Endodermal cell (in vitro differentiated cells): ENCODE measurements around the gene SCAI. TPM values are rescaled to one million over a fixed set of nuclear protein-coding genes. Genes with fewer than 3 reads are reported as not detected.

Source experiments
- DNase-seq: peaks from one replicate; pipeline ENCODE4 v3.0.0-alpha.2; 2017
- H3K27ac ChIP-seq: 2 replicates; pipeline ENCODE4 v1.5.1; 2013; ENCODE audit warnings: mild to moderate bottlenecking, low read depth, low read length, moderate library complexity
- H3K27me3 ChIP-seq: 2 replicates; pipeline ENCODE4 v1.6.1; 2013; ENCODE audit warnings: mild to moderate bottlenecking, low read length, moderate library complexity; ENCODE audit not compliant: insufficient read depth, control insufficient read depth, poor library complexity, severe bottlenecking
- H3K36me3 ChIP-seq: 2 replicates; pipeline ENCODE4 v1.7.0; 2013; ENCODE audit warnings: mild to moderate bottlenecking, low read length, moderate library complexity; ENCODE audit not compliant: control insufficient read depth, insufficient read depth
- H3K4me1 ChIP-seq: one replicate; pipeline ENCODE4 v1.7.0; 2013; ENCODE audit warnings: low read length; ENCODE audit not compliant: control insufficient read depth, insufficient read depth
- H3K4me3 ChIP-seq: 2 replicates; pipeline ENCODE4 v1.5.1; 2013; ENCODE audit warnings: mild to moderate bottlenecking, low read length, moderate library complexity
- H3K9ac ChIP-seq: 2 replicates; pipeline ENCODE4 v1.6.1; 2013; ENCODE audit warnings: mild to moderate bottlenecking, low read length, moderate library complexity; ENCODE audit not compliant: poor library complexity, severe bottlenecking; ENCODE audit errors: extremely low read depth
- H3K9me3 ChIP-seq: 2 replicates; pipeline ENCODE4 v1.6.1; 2013; ENCODE audit warnings: mild to moderate bottlenecking, low read length, moderate library complexity; ENCODE audit not compliant: control insufficient read depth
- H3K27ac Mint-ChIP-seq: 2 replicates; pipeline ENCODE4 v1.8.0; 2020; ENCODE audit warnings: mixed read lengths
- H3K27me3 Mint-ChIP-seq: 2 replicates; pipeline ENCODE4 v1.8.0; 2021; ENCODE audit warnings: mild to moderate bottlenecking, mixed read lengths; ENCODE audit not compliant: insufficient read depth
- H3K36me3 Mint-ChIP-seq: 2 replicates; pipeline ENCODE4 v1.8.0; 2020; ENCODE audit warnings: low read depth, mixed read lengths
- H3K4me1 Mint-ChIP-seq: 2 replicates; pipeline ENCODE4 v1.8.0; 2020; ENCODE audit warnings: mixed read lengths
- H3K4me3 Mint-ChIP-seq: 2 replicates; pipeline ENCODE4 v1.8.0; 2020; ENCODE audit warnings: mild to moderate bottlenecking, moderate library complexity, mixed read lengths
- H3K9me3 Mint-ChIP-seq: 2 replicates; pipeline ENCODE4 v1.8.0; 2020; ENCODE audit warnings: mild to moderate bottlenecking, mixed read lengths
- CTCF ChIP-seq: fragments of 200-600 bp; sonication (generic); conservative IDR thresholded peaks from 2 replicates; pipeline ENCODE4 v1.5.0; 2021; ENCODE audit warnings: antibody characterized with exemption, mild to moderate bottlenecking
- WGBS, 2 experiments: methylation state at CpG; one replicate each; pipeline versions ENCODE4 v1.1.5 to v1.1.7; 2013; ENCODE audit warnings: missing lambda C conversion rate in 2 of 2, mixed read lengths in 1 of 2; ENCODE audit not compliant: insufficient coverage in 1 of 2, insufficient read length in 1 of 2; 5-methylcytosine and 5-hydroxymethylcytosine counted together
- total RNA-seq, 2 donors: library from RNA; stranded (reverse); fragmentation: NEBNext Ultra II Directional in 1 of 2; extraction: Animal tissue kit (Norgen Biotek cat#: 25700) in 1 of 2; gene quantifications; 2 replicates in 1 of 2; 3 replicates in 1 of 2; pipeline ENCODE4 v1.2.1, GENCODE V29; 2021

The SCAI gene
- total RNA-seq, 2 donors from 2014 or later = 22.9 to 34.7 TPM

GRCh38 chr9:125141751-125142150 is 1.6 kb downstream of the SCAI start:
- Histone ChIP-seq H3K27ac (no peak overlapping the region), H3K9me3 (no peaks in the 10 kb centered on the region), H3K4me1 (no peaks in the 10 kb centered on the region), H3K27me3 (no peaks in the 10 kb centered on the region), H3K4me3 (no peak overlapping the region), H3K9ac (no peak overlapping the region), H3K36me3 (peaks cover 16% of the 10 kb centered on the region)
- DNase-seq = no peak
- Mint-ChIP-seq H3K4me1 (peaks cover 4% of the 10 kb centered on the region), H3K4me3 (peak overlapping the region; percentile 83), H3K27me3 (no peaks in the 10 kb centered on the region), H3K36me3 (peaks cover 22% of the 10 kb centered on the region), H3K27ac (no peak overlapping the region), H3K9me3 (no peaks in the 10 kb centered on the region)
- WGBS, 2 experiments = 96 to 100% methylated on average over 1 to 4 of the region's 4 CpGs
- TF ChIP-seq CTCF = no peak

- 82 to 100% methylated on average over 1 to 3 of the region's 3 CpGs for WGBS, 2 experiments
- Histone ChIP-seq H3K9ac (no peak overlapping the region), H3K4me1 (no peaks in the 10 kb centered on the region), H3K27ac (no peak overlapping the region), H3K36me3 (peaks cover 16% of the 10 kb centered on the region), H3K9me3 (no peaks in the 10 kb centered on the region), H3K27me3 (no peaks in the 10 kb centered on the region), H3K4me3 (no peak overlapping the region)
- no peak for DNase-seq
- H3K4me3 Mint-ChIP-seq = no peak overlapping the region
- no peak for TF ChIP-seq CTCF
- no peaks in the 10 kb centered on the region for H3K27me3 Mint-ChIP-seq
- peaks cover 22% of the 10 kb centered on the region for H3K36me3 Mint-ChIP-seq
- peaks cover 4% of the 10 kb centered on the region for H3K4me1 Mint-ChIP-seq
- no peaks in the 10 kb centered on the region for H3K9me3 Mint-ChIP-seq
- no peak overlapping the region for H3K27ac Mint-ChIP-seq
Measured at GRCh38 chr9:125141251-125141650, 2.1 kb downstream of the SCAI start.

DNA sequence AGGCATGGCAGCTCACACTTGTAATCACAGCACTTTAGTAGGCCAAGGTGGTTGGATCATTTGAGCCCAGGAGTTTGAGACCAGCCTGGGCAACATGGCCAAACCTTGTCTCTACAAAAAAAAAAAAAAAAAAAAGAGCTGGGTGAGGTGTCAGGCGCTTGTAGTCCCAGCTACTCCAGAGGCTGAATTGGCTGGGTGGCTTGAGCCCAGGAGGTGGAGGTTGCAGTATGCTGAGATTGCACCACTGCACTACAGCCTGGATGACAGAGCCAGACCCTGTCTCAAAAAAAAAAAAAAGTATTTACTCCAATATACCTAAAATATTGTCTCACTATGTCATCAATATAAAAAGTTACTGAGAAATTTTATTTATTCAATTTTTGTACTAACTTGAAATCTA is 2.8 kb downstream of the SCAI start:
- H3K36me3 ChIP-seq = peaks cover 16% of the 10 kb centered on the region
- Mint-ChIP-seq H3K4me1 (peaks cover 4% of the 10 kb centered on the region), H3K27me3 (no peaks in the 10 kb centered on the region), H3K4me3 (no peak overlapping the region), H3K27ac (no peak overlapping the region), H3K9me3 (no peaks in the 10 kb centered on the region), H3K36me3 (peaks cover 22% of the 10 kb centered on the region)
- TF ChIP-seq CTCF = no peak
- H3K4me3 ChIP-seq = no peak overlapping the region
- no peaks in the 10 kb centered on the region for H3K27me3 ChIP-seq
- whole genome bisulfite sequencing, 2 experiments = 90% methylated on average over 1 of the region's 1 CpG; no CpG with 5 or more reads in 1 of the 2 experiments
- no peak for DNase-seq
- H3K4me1 ChIP-seq = no peaks in the 10 kb centered on the region
- no peak overlapping the region for H3K9ac ChIP-seq
- no peak overlapping the region for H3K27ac ChIP-seq
- no peaks in the 10 kb centered on the region for H3K9me3 ChIP-seq
